Panc1 (cell line): Measurements from ENCODE around the gene FBXO15. TPM values are rescaled to one million over a fixed set of nuclear protein-coding genes. Genes with fewer than 3 reads are reported as not detected.

Experiments used
- ATAC-seq: fragments of 200-7000 bp; cut with Tn5 transposase; 2 replicates; pipeline ENCODE4 v1.9.1; 2020; ENCODE audit warnings: mild to moderate bottlenecking, moderate library complexity
- BruUV-seq: library from RNA; stranded (reverse); fragments of 400-500 nt; replicated peaks from 2 replicates; lab custom pipeline; 2021; lab: Mats Ljungman, UMichigan
- CTCF ChIA-PET: fragments of 300-600 bp; sonication (Branson Sonifier 250); formaldehyde crosslinking; loops from one replicate; lab custom pipeline; 2022; ENCODE audit warnings: antibody characterized with exemption; lab: Charles Lee
- POLR2A ChIA-PET: fragments of 300-600 bp; sonication (Branson Sonifier 250); formaldehyde crosslinking; loops from one replicate; lab custom pipeline; 2022; ENCODE audit warnings: antibody characterized with exemption; lab: Charles Lee
- DNase-seq: peaks from one replicate; pipeline ENCODE4 v3.0.0-alpha.2; 2010; ENCODE audit warnings: low read depth, low spot score
- H3K27ac ChIP-seq: 2 replicates; pipeline ENCODE4 v1.5.1; 2011; ENCODE audit warnings: mild to moderate bottlenecking, low read length, inconsistent platforms
- H3K27me3 ChIP-seq: fragments of 200-500 bp; sonication (Bioruptor generic); 2 replicates; pipeline ENCODE4 v1.6.0; 2014; ENCODE audit warnings: low read length, inconsistent platforms; ENCODE audit not compliant: control insufficient read depth, insufficient read depth
- H3K36me3 ChIP-seq: fragments of 200-500 bp; sonication (Bioruptor generic); 2 replicates; pipeline ENCODE4 v1.5.1; 2014; ENCODE audit warnings: inconsistent platforms, mild to moderate bottlenecking, low read length, moderate library complexity; ENCODE audit not compliant: control insufficient read depth, insufficient read depth
- H3K4me1 ChIP-seq: 2 replicates; pipeline ENCODE4 v1.5.1; 2011; ENCODE audit warnings: inconsistent platforms, mild to moderate bottlenecking, low read length, moderate library complexity; ENCODE audit not compliant: control insufficient read depth, insufficient read depth
- H3K4me3 ChIP-seq, 2 experiments: 2 replicates each; pipeline ENCODE4 v1.5.1; 2011 to 2012; ENCODE audit warnings: low read depth in 2 of 2, low read length in 2 of 2, mild to moderate bottlenecking in 2 of 2, inconsistent platforms in 1 of 2, moderate library complexity in 1 of 2
- H3K9me3 ChIP-seq: fragments of 200-500 bp; sonication (Bioruptor generic); 2 replicates; pipeline ENCODE4 v1.5.1; 2014; ENCODE audit warnings: low read depth, mild to moderate bottlenecking, inconsistent platforms, low read length, moderate library complexity; ENCODE audit not compliant: control insufficient read depth, insufficient read depth
- CTCF ChIP-seq: fragments of 450-650 bp; IDR thresholded peaks from 2 replicates; pipeline ENCODE4 v1.5.1; 2017; ENCODE audit warnings: mild to moderate bottlenecking
- POLR2AphosphoS5 ChIP-seq: IDR thresholded peaks from 2 replicates; pipeline ENCODE4 v1.6.1; 2012; ENCODE audit warnings: mild to moderate bottlenecking, low read depth, low read length, moderate library complexity
- SIN3A ChIP-seq: IDR thresholded peaks from 2 replicates; pipeline ENCODE4 v1.6.1; 2012; ENCODE audit warnings: low read depth, mild to moderate bottlenecking, low read length, moderate library complexity, borderline replicate concordance; ENCODE audit not compliant: insufficient read depth
- TCF7L2 ChIP-seq: IDR thresholded peaks from 2 replicates; pipeline ENCODE4 v1.6.1; 2011; ENCODE audit warnings: mild to moderate bottlenecking, low read depth, low read length, inconsistent platforms
- in situ Hi-C: cut with HindIII; loops from 2 replicates; pipeline ENCODE4 v1.10.0; 2016; ENCODE audit warnings: low sequenced_read_pairs, low pct_unique_long_range_greater_than_20kb
- intact Hi-C: fragments of 100-400 bp; cut with micrococcal nuclease; formaldehyde crosslinking; loops from one replicate; pipeline ENCODE4 v1.10.0; 2022; ENCODE audit not compliant: unreplicated experiment
- total RNA-seq: library from RNA; stranded (reverse); gene quantifications from one replicate; pipeline ENCODE4 v1.2.1, GENCODE V29; 2021; ENCODE audit not compliant: unreplicated experiment
- TF ChIP-seq, protein P1 (sequence below), 2 experiments: IDR thresholded peaks; 2 replicates each; pipeline ENCODE4 v1.6.1; 2011 to 2012; ENCODE audit warnings: low read depth in 2 of 2, control low read depth in 1 of 2, low read length in 1 of 2, mild to moderate bottlenecking in 1 of 2, moderate library complexity in 1 of 2; ENCODE audit not compliant: insufficient read depth in 1 of 2

Gene FBXO15
- total RNA-seq, 1 experiment from 2014 or later, result 1.9 TPM

DNA sequence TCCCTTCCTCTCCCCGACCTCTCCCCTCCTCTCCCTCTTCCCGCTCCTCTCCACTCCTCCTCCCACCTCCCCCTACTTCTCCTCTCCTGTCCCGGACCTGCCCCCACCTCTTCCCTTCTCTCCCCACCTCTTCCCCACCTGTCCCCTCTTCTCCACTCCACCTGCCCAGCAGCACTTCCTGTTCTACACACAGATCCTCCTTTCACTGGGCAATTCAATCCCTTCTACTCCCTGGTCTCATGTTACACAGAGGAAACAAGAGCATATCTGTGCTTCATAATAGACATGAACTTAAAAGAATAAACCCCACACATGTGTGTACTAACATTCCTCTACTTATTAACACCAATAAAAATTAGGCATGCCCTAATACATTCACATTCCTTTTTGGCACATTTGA lies 35.5 kb upstream of the FBXO15 start:
- POLR2A ChIA-PET, result no interaction called here

DNA sequence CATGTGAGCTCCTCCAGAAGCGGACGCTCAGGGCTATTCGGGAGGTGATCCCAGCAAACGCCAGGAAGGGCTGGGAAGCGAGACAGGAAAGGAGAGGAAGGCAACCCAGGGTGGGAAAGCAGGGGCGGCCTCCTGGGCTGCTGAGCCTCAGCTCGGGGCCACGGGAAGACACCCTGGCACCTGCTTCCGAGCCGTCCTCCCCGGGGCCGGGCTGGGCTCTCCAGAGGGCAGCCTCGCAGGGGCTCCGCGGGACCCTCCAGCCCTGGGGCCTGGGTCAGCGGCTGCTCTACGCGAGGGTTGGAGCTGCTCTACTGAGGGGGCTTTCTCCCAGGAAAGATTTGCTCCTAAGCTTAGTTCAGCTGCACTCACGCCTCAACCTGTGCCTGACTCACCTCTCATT lies 34.7 kb upstream of the FBXO15 start:
- H3K27me3 ChIP-seq, result peaks cover 44% of the 10 kb centered on the region
- DNase-seq (no peak), ATAC-seq (peak; percentile 24; the same call in 1 of the 2 replicates)
- H3K36me3 ChIP-seq, result no peaks in the 10 kb centered on the region
- no peak overlapping the region for H3K4me3 ChIP-seq
- H3K4me1 ChIP-seq, result no peaks in the 10 kb centered on the region
- intact Hi-C loops, result no loop called here
- no TSS peak for BruUV-seq
- no peak overlapping the region for H3K27ac ChIP-seq
- TF ChIP-seq, protein P1, sequence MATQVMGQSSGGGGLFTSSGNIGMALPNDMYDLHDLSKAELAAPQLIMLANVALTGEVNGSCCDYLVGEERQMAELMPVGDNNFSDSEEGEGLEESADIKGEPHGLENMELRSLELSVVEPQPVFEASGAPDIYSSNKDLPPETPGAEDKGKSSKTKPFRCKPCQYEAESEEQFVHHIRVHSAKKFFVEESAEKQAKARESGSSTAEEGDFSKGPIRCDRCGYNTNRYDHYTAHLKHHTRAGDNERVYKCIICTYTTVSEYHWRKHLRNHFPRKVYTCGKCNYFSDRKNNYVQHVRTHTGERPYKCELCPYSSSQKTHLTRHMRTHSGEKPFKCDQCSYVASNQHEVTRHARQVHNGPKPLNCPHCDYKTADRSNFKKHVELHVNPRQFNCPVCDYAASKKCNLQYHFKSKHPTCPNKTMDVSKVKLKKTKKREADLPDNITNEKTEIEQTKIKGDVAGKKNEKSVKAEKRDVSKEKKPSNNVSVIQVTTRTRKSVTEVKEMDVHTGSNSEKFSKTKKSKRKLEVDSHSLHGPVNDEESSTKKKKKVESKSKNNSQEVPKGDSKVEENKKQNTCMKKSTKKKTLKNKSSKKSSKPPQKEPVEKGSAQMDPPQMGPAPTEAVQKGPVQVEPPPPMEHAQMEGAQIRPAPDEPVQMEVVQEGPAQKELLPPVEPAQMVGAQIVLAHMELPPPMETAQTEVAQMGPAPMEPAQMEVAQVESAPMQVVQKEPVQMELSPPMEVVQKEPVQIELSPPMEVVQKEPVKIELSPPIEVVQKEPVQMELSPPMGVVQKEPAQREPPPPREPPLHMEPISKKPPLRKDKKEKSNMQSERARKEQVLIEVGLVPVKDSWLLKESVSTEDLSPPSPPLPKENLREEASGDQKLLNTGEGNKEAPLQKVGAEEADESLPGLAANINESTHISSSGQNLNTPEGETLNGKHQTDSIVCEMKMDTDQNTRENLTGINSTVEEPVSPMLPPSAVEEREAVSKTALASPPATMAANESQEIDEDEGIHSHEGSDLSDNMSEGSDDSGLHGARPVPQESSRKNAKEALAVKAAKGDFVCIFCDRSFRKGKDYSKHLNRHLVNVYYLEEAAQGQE (IDR thresholded peaks at IDR 0.05; ENCODE audit: insufficient read depth in 1 of 2, low read depth in 2 of 2, low read length in 1 of 2), result no peak
- no peak for TF ChIP-seq POLR2AphosphoS5
- no peak for TF ChIP-seq TCF7L2
- TF ChIP-seq CTCF, result no peak
- TF ChIP-seq SIN3A, result no peak
- H3K9me3 ChIP-seq, result no peaks in the 10 kb centered on the region
- in situ Hi-C loops, result loop anchor here (25.0 kb wide), 1 partner anchor 155 kb away; no protein-coding TSS in a partner anchor
- POLR2A ChIA-PET, result no interaction called here
- CTCF ChIA-PET, result interaction anchor here (0.6 kb wide), 1 partner anchor 186 kb away, joined by 3 read pairs; no protein-coding TSS in a partner anchor

More for the DNA sequence above, 35.5 kb upstream of the FBXO15 start:
- Histone ChIP-seq H3K36me3 (no peaks in the 10 kb centered on the region), H3K4me3 (no peak overlapping the region), H3K27ac (no peak overlapping the region), H3K4me1 (no peaks in the 10 kb centered on the region), H3K9me3 (no peaks in the 10 kb centered on the region), H3K27me3 (peaks cover 36% of the 10 kb centered on the region)
- no TSS peak for BruUV-seq
- CTCF ChIA-PET, result no interaction called here
- in situ Hi-C loops (loop anchor here (25.0 kb wide), 1 partner anchor 154 kb away; no protein-coding TSS in a partner anchor), intact Hi-C loops (no loop called here)
- TF ChIP-seq CTCF, result no peak
- TF ChIP-seq, protein P1 (IDR thresholded peaks at IDR 0.05; ENCODE audit: insufficient read depth in 1 of 2, low read depth in 2 of 2, low read length in 1 of 2), result no peak
- no peak for TF ChIP-seq SIN3A
- no peak for TF ChIP-seq TCF7L2
- TF ChIP-seq POLR2AphosphoS5, result no peak
- DNase-seq (no peak), ATAC-seq (no peak)
